AG09309 (cell line): ENCODE data around the gene COL1A1.

Experiments used
- DNase-seq: peaks from one replicate; pipeline ENCODE4 v3.0.0-alpha.2; 2010; ENCODE audit warnings: low read depth
- H3K4me3 ChIP-seq: 2 replicates; pipeline ENCODE4 v1.5.1; 2011; ENCODE audit warnings: mild to moderate bottlenecking, low read depth, low read length, moderate library complexity; ENCODE audit not compliant: control insufficient read depth
- CTCF ChIP-seq: IDR thresholded peaks from 2 replicates; pipeline ENCODE4 v1.5.1; 2011; ENCODE audit warnings: mild to moderate bottlenecking, low read depth, low read length, inconsistent platforms; ENCODE audit not compliant: insufficient read depth, control insufficient read depth; ENCODE audit errors: missing control alignments

COL1A1 gene

GRCh38 chr17:50192618-50193291 lies 8.7 kb downstream of the COL1A1 start:
- no peak for DNase-seq
- no peak for TF ChIP-seq CTCF
- peak overlapping the region; percentile 21 for H3K4me3 ChIP-seq

- H3K4me3 ChIP-seq, result peak overlapping the region; percentile 21; the same call in 1 of the 2 replicates
- TF ChIP-seq CTCF, result no peak
- no peak for DNase-seq
Observed at GRCh38 chr17:50192144-50192617, 9.2 kb downstream of the COL1A1 start.

GRCh38 chr17:50191359-50192143 lies 9.9 kb downstream of the COL1A1 start:
- TF ChIP-seq CTCF, result no peak
- H3K4me3 ChIP-seq, result peak overlapping the region; percentile 13
- DNase-seq, result no peak

- no peak for DNase-seq
- no peak for TF ChIP-seq CTCF
- peak overlapping the region; percentile 4; the same call in 1 of the 2 replicates for H3K4me3 ChIP-seq
Observed at GRCh38 chr17:50190603-50191358, 10.7 kb downstream of the COL1A1 start.

GRCh38 chr17:50190293-50190602 lies 11.2 kb downstream of the COL1A1 start:
- peak overlapping the region; percentile 4 for H3K4me3 ChIP-seq
- TF ChIP-seq CTCF, result no peak
- DNase-seq, result no peak

- no peak for TF ChIP-seq CTCF
- H3K4me3 ChIP-seq, result peak overlapping the region; percentile 4
- DNase-seq, result no peak
Observed at GRCh38 chr17:50189550-50190292, 11.7 kb downstream of the COL1A1 start.
